NCI-H82 (cell line): Measurements from ENCODE around the gene CHST13.

Source experiments
- DNase-seq: peaks from one replicate; lab custom pipeline; 2025; lab: John Stamatoyannopoulos, UW

The CHST13 gene

GRCh38 chr3:126541628-126542339 is 17.8 kb downstream of the CHST13 start:
- no peak for DNase-seq

- no peak for DNase-seq
These were observed 18.6 kb downstream of the CHST13 start for GRCh38 chr3:126542340-126543241.

- no peak for DNase-seq
These were observed 19.6 kb downstream of the CHST13 start for GRCh38 chr3:126543457-126544061.

GRCh38 chr3:126544596-126545281 is 20.8 kb downstream of the CHST13 start:
- no peak for DNase-seq

- DNase-seq, result no peak
These were observed 21.6 kb downstream of the CHST13 start for GRCh38 chr3:126545544-126545943.

GRCh38 chr3:126546013-126546412 is 22.1 kb downstream of the CHST13 start:
- DNase-seq, result no peak

- no peak for DNase-seq
These were observed 22.7 kb downstream of the CHST13 start for GRCh38 chr3:126546549-126547239.

- DNase-seq, result no peak
These were observed 23.8 kb downstream of the CHST13 start for GRCh38 chr3:126547721-126548120.

GRCh38 chr3:126548556-126549466 is 24.9 kb downstream of the CHST13 start:
- no peak for DNase-seq

GRCh38 chr3:126549861-126550487 is 26.0 kb downstream of the CHST13 start:
- DNase-seq, result no peak

GRCh38 chr3:126550488-126551051 is 26.6 kb downstream of the CHST13 start:
- no peak for DNase-seq

- no peak for DNase-seq
These were observed 27.3 kb downstream of the CHST13 start for GRCh38 chr3:126551121-126551838.

GRCh38 chr3:126551839-126552687 is 28.1 kb downstream of the CHST13 start:
- no peak for DNase-seq

- no peak for DNase-seq
These were observed 28.8 kb downstream of the CHST13 start for GRCh38 chr3:126552688-126553283.

- DNase-seq, result no peak
These were observed 29.5 kb downstream of the CHST13 start for GRCh38 chr3:126553284-126554084.

GRCh38 chr3:126554560-126555525 is 30.9 kb downstream of the CHST13 start:
- no peak for DNase-seq
